Measurements from ENCODE around the gene HNRNPD. TPM values are rescaled to one million over a fixed set of nuclear protein-coding genes. Genes with fewer than 3 reads are reported as not detected.

The HNRNPD gene
- total and polyA plus RNA-seq, 10 of the 15 experiments (the other 5 are each of a cell fraction or from before 2014, with no cell fraction given): 76.6 to 882 (median 265) TPM

- no peak for TF ChIP-seq MYC (IDR thresholded peaks at IDR 0.05; ENCODE audit: insufficient read depth, insufficient read length, insufficient replicate concordance, low read length, severe bottlenecking)
Measured at GRCh38 chr4:82354788-82355187, 19.0 kb downstream of the HNRNPD start (continued).

- Histone ChIP-seq H3K27ac (ENCODE audit: control insufficient read depth, insufficient read depth) (no peak overlapping the region), H3K4me2 (ENCODE audit: control insufficient read depth, insufficient read depth) (no peak overlapping the region), H3K36me3 (ENCODE audit: control insufficient read depth in 2 of 2, insufficient read depth in 2 of 2, low read length in 1 of 2) (peaks cover 3 to 44% of the 10 kb centered on the region in 2 experiments), H2AFZ (ENCODE audit: control insufficient read depth, low read depth, low read length) (no peak overlapping the region), H3K4me3 (no peak overlapping the region), H3K27me3 (replicated peaks in 1 of 2; ENCODE audit: control insufficient read depth in 2 of 2, insufficient read depth in 2 of 2, low read length in 1 of 2) (no peaks in the 10 kb centered on the region), H3K9me3 (replicated peaks; ENCODE audit: control insufficient read depth, insufficient read depth, low read length) (no peaks in the 10 kb centered on the region), H3K9ac (ENCODE audit: control insufficient read depth, insufficient read depth, low read length) (no peak overlapping the region), H3K79me2 (ENCODE audit: control insufficient read depth, insufficient read depth, low read length) (peaks cover 18% of the 10 kb centered on the region), H3K4me1 (ENCODE audit: control insufficient read depth, insufficient read depth, low read length) (no peaks in the 10 kb centered on the region), H4K20me1 (ENCODE audit: control insufficient read depth, insufficient read depth) (no peaks in the 10 kb centered on the region)
- ChIA-PET RAD21 (ENCODE audit: unreplicated experiment) (no interaction called here), POLR2A (interaction anchor here (0.7 kb wide), 1 partner anchor 19 kb away, joined by 3 read pairs; no protein-coding TSS in a partner anchor), CTCF (no interaction called here), SMC1A (ENCODE audit: uncharacterized antibody, unreplicated experiment) (no interaction called here)
- no peak for FAIRE-seq
- no peak for DNase-seq (ENCODE audit: low read depth, low spot score)
- no TSS peak for BruUV-seq (replicated peaks)
- intact Hi-C loops (cut with micrococcal nuclease; ENCODE audit: unreplicated experiment): no loop called here
- in situ Hi-C loops (cut with MboI): no loop called here
- TF ChIP-seq IKZF2 (IDR thresholded peaks at IDR 0.05) (0 out of 4 replicates have a peak, but pooled peaks have one; percentile 18 to 36), ZNF24 (IDR thresholded peaks at IDR 0.05) (no peak), JUNB (IDR thresholded peaks at IDR 0.05) (peak; percentile 57)
- WGBS (ENCODE audit: insufficient coverage, insufficient replicate concordance, low lambda C conversion rate, missing lambda C conversion rate): 50% methylated on average over 2 of the region's 2 CpGs
- peak; percentile 44 for ATAC-seq
Measured at GRCh38 chr4:82352825-82353366, 20.9 kb downstream of the HNRNPD start.

GRCh38 chr4:82352118-82352824, 21.5 kb downstream of the HNRNPD start:
- Histone ChIP-seq H3K36me3 (ENCODE audit: control insufficient read depth in 2 of 2, insufficient read depth in 2 of 2, low read length in 1 of 2) (peaks cover 3 to 41% of the 10 kb centered on the region in 2 experiments), H3K79me2 (ENCODE audit: control insufficient read depth, insufficient read depth, low read length) (peaks cover 13% of the 10 kb centered on the region), H3K4me2 (ENCODE audit: control insufficient read depth, insufficient read depth) (no peak overlapping the region), H3K9me3 (replicated peaks; ENCODE audit: control insufficient read depth, insufficient read depth, low read length) (no peaks in the 10 kb centered on the region), H3K27ac (ENCODE audit: control insufficient read depth, insufficient read depth) (no peak overlapping the region), H3K9ac (ENCODE audit: control insufficient read depth, insufficient read depth, low read length) (no peak overlapping the region), H3K27me3 (replicated peaks in 1 of 2; ENCODE audit: control insufficient read depth in 2 of 2, insufficient read depth in 2 of 2, low read length in 1 of 2) (no peaks in the 10 kb centered on the region), H4K20me1 (ENCODE audit: control insufficient read depth, insufficient read depth) (no peaks in the 10 kb centered on the region), H3K4me1 (ENCODE audit: control insufficient read depth, insufficient read depth, low read length) (no peaks in the 10 kb centered on the region), H2AFZ (ENCODE audit: control insufficient read depth, low read depth, low read length) (no peak overlapping the region), H3K4me3 (no peak overlapping the region)
- DNase-seq (ENCODE audit: low read depth, low spot score) (no peak), FAIRE-seq (no peak), ATAC-seq (0 out of 3 replicates have a peak, but pooled peaks have one; percentile 9)
- ChIA-PET RAD21 (ENCODE audit: unreplicated experiment) (interaction anchor here (1.8 kb wide), 1 partner anchor 9 kb away, joined by 4 read pairs; no protein-coding TSS in a partner anchor), SMC1A (ENCODE audit: uncharacterized antibody, unreplicated experiment) (no interaction called here), CTCF (no interaction called here), POLR2A (no interaction called here)
- no TSS peak for BruUV-seq (replicated peaks)
- intact Hi-C loops (cut with micrococcal nuclease; ENCODE audit: unreplicated experiment) (no loop called here), in situ Hi-C loops (cut with MboI) (no loop called here)
- TF ChIP-seq BHLHE40 (IDR thresholded peaks at IDR 0.05; ENCODE audit: borderline replicate concordance in 1 of 2, low read depth in 2 of 2, low read length in 1 of 2) (no peak), POLR2AphosphoS5 (IDR thresholded peaks at IDR 0.05; ENCODE audit: low read length) (peak; percentile 55; the same call in 1 of the 2 replicates), EP300 (IDR thresholded peaks at IDR 0.05; ENCODE audit: borderline replicate concordance in 1 of 2, control insufficient read depth in 1 of 2, low read depth in 2 of 2, low read length in 2 of 2) (no peak)
- 88% methylated on average over 6 of the region's 6 CpGs for WGBS (ENCODE audit: insufficient coverage, insufficient replicate concordance, low lambda C conversion rate, missing lambda C conversion rate)
